SU-DHL-6 (cell line): ENCODE measurements around the gene MAP3K12.
"Not testable (repeated sequence)": the region's sequence is repeated elsewhere in the genome, so short reads cannot be mapped to it uniquely, and the experiment has no call there.

Experiments used
- H2AFZ ChIP-seq: fragments of 200-600 bp; sonication (generic); 2 replicates; pipeline ENCODE4 v1.6.1; 2014; ENCODE audit warnings: low read depth, mild to moderate bottlenecking, moderate library complexity, mixed read lengths, antibody characterized with exemption, low read length; ENCODE audit not compliant: severe bottlenecking
- H3F3A ChIP-seq: fragments of 200-600 bp; shearing (Covaris generic); 2 replicates; pipeline ENCODE4 v1.6.0; 2016; ENCODE audit warnings: antibody characterized with exemption, mild to moderate bottlenecking; ENCODE audit not compliant: insufficient read depth
- H3K27ac ChIP-seq: fragments of 200-600 bp; sonication (generic); 2 replicates; pipeline ENCODE4 v1.5.1; 2016; ENCODE audit warnings: low read depth, mild to moderate bottlenecking, low read length, moderate library complexity, mixed read lengths
- H3K27me3 ChIP-seq: fragments of 200-600 bp; sonication (generic), shearing (Covaris generic); 2 replicates; pipeline ENCODE4 v1.6.0; 2014; ENCODE audit warnings: mild to moderate bottlenecking, low read length
- H3K36me3 ChIP-seq: fragments of 200-600 bp; sonication (generic); 2 replicates; pipeline ENCODE4 v1.6.1; 2014; ENCODE audit warnings: mild to moderate bottlenecking, low read length, mixed read lengths
- H3K4me2 ChIP-seq: fragments of 300-600, 200-600 bp; shearing (Covaris generic), sonication (generic); 2 replicates; pipeline ENCODE4 v1.6.0; 2014; ENCODE audit warnings: low read length, low read depth, mild to moderate bottlenecking; ENCODE audit not compliant: poor library complexity, severe bottlenecking
- H3K4me3 ChIP-seq: fragments of 200-600 bp; sonication (generic); 2 replicates; pipeline ENCODE4 v1.5.1; 2014; ENCODE audit warnings: antibody characterized with exemption, low read length, mild to moderate bottlenecking, mixed read lengths; ENCODE audit not compliant: insufficient read depth, poor library complexity, severe bottlenecking
- H3K79me2 ChIP-seq: fragments of 200-600 bp; sonication (generic); 2 replicates; pipeline ENCODE4 v1.6.1; 2014; ENCODE audit warnings: mild to moderate bottlenecking, low read length, moderate library complexity; ENCODE audit not compliant: insufficient read depth
- H3K9ac ChIP-seq: fragments of 200-600 bp; sonication (generic); 2 replicates; pipeline ENCODE4 v1.7.0; 2014; ENCODE audit warnings: mild to moderate bottlenecking, low read length
- H3K9me2 ChIP-seq: fragments of 200-600 bp; sonication (generic); replicated peaks from 2 replicates; pipeline ENCODE4 v1.6.1; 2014; ENCODE audit warnings: low read length; ENCODE audit not compliant: insufficient read depth
- H3K9me3 ChIP-seq: fragments of 200-600 bp; sonication (generic); 2 replicates; pipeline ENCODE4 v1.6.1; 2014; ENCODE audit warnings: low read length, mixed read lengths; ENCODE audit not compliant: insufficient read depth
- H4K20me1 ChIP-seq: fragments of 200-600 bp; sonication (generic); 2 replicates; pipeline ENCODE4 v1.6.1; 2014; ENCODE audit warnings: low read depth, mild to moderate bottlenecking, antibody characterized with exemption, low read length, moderate library complexity, mixed read lengths
- EZH2phosphoT487 ChIP-seq: fragments of 200-600 bp; sonication (generic), shearing (Covaris generic); conservative IDR thresholded peaks from 2 replicates; pipeline ENCODE4 v1.6.1; 2018; ENCODE audit warnings: mild to moderate bottlenecking, antibody characterized with exemption, low read length, moderate library complexity, mixed read lengths
- TF ChIP-seq, protein P1 (sequence below): fragments of 200-600 bp; sonication (generic); IDR thresholded peaks from one replicate; pipeline ENCODE4 v1.5.1; 2017; ENCODE audit warnings: antibody characterized with exemption, mild to moderate bottlenecking, low read length, moderate library complexity; ENCODE audit not compliant: insufficient read depth, poor library complexity, severe bottlenecking

Gene MAP3K12

DNA sequence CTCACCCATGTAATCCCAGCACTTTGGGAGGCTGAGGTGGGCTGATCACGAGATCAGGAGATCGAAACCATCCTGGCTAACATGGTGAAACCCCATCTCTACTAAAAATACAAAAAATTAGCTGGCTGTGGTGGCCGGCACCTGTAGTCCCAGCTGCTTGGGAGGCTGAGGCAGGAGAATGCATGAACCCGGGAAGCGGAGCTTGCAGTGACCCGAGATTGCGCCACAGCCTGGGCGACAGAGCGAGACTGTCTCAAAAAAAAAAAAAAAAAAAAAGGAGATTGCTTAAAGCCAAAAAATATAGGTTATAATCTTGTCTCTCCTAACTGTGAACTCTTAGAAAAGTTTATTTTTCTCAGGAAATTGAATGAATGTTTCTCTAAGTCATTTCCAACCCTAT, 63.9 kb downstream of the MAP3K12 start:
- H4K20me1 ChIP-seq, H2AFZ ChIP-seq, H3K79me2 ChIP-seq, H3K9ac ChIP-seq, H3K4me3 ChIP-seq, H3K4me2 ChIP-seq, H3K9me2 ChIP-seq, H3K27ac ChIP-seq, H3K27me3 ChIP-seq, H3K36me3 ChIP-seq, H3K9me3 ChIP-seq, H3F3A ChIP-seq: not testable (repeated sequence)

DNA sequence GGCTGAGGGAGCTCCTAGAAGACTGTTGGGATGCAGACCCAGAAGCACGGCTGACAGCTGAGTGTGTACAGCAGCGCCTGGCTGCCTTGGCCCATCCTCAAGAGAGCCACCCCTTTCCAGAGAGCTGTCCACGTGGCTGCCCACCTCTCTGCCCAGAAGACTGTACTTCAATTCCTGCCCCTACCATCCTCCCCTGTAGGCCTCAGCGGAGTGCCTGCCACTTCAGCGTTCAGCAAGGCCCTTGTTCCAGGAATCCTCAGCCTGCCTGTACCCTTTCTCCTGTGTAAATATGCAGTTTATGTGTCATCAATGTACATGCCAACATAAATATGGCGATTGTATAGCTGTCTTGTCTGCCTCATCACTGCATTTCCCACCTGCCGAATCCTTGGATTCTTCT, 68.1 kb downstream of the MAP3K12 start:
- H3K9me2 ChIP-seq, result no peaks in the 10 kb centered on the region
- H3K27me3 ChIP-seq, result no peaks in the 10 kb centered on the region
- no peak overlapping the region for H2AFZ ChIP-seq
- H3K9ac ChIP-seq, result no peak overlapping the region
- no peaks in the 10 kb centered on the region for H3K79me2 ChIP-seq
- H3K9me3 ChIP-seq, result no peaks in the 10 kb centered on the region
- H3F3A ChIP-seq, result no peaks in the 10 kb centered on the region
- no peak overlapping the region for H3K27ac ChIP-seq
- H3K4me3 ChIP-seq, result no peak overlapping the region
- no peak for TF ChIP-seq EZH2phosphoT487
- TF ChIP-seq, protein P1, sequence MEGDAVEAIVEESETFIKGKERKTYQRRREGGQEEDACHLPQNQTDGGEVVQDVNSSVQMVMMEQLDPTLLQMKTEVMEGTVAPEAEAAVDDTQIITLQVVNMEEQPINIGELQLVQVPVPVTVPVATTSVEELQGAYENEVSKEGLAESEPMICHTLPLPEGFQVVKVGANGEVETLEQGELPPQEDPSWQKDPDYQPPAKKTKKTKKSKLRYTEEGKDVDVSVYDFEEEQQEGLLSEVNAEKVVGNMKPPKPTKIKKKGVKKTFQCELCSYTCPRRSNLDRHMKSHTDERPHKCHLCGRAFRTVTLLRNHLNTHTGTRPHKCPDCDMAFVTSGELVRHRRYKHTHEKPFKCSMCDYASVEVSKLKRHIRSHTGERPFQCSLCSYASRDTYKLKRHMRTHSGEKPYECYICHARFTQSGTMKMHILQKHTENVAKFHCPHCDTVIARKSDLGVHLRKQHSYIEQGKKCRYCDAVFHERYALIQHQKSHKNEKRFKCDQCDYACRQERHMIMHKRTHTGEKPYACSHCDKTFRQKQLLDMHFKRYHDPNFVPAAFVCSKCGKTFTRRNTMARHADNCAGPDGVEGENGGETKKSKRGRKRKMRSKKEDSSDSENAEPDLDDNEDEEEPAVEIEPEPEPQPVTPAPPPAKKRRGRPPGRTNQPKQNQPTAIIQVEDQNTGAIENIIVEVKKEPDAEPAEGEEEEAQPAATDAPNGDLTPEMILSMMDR, result no peak
- no peaks in the 10 kb centered on the region for H3K36me3 ChIP-seq
- no peak overlapping the region for H3K4me2 ChIP-seq
- H4K20me1 ChIP-seq, result no peaks in the 10 kb centered on the region

DNA sequence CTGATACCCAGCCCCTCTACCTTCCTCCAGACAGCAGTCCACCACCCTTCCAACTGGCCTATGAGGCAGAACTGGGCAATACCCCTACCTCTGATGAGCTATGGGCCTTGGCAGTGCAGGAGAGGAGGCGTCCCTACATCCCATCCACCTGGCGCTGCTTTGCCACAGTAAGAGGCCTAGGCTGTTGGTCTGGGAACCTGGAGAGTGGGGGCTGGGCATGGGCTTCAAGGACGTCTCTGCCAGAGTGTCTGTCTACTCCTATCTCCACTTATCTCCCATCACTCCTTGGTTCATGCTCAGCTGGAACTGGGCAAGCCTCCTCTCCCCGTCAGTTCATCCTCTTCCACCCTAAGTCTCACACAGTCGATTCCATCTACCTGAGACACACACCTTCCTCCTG, 69.1 kb downstream of the MAP3K12 start:
- no peak overlapping the region for H3K9ac ChIP-seq
- H3K4me3 ChIP-seq, result no peak overlapping the region
- H4K20me1 ChIP-seq, result no peaks in the 10 kb centered on the region
- no peaks in the 10 kb centered on the region for H3K27me3 ChIP-seq
- no peaks in the 10 kb centered on the region for H3F3A ChIP-seq
- no peak overlapping the region for H3K4me2 ChIP-seq
- H3K9me3 ChIP-seq, result no peaks in the 10 kb centered on the region
- H3K9me2 ChIP-seq, result no peaks in the 10 kb centered on the region
- no peak overlapping the region for H3K27ac ChIP-seq
- no peak for TF ChIP-seq EZH2phosphoT487
- TF ChIP-seq, protein P1, result no peak
- no peaks in the 10 kb centered on the region for H3K36me3 ChIP-seq
- H3K79me2 ChIP-seq, result no peaks in the 10 kb centered on the region
- no peak overlapping the region for H2AFZ ChIP-seq
